ENCODE measurements around the gene PRR7. TPM values are rescaled to one million over a fixed set of nuclear protein-coding genes. Genes with fewer than 3 reads are reported as not detected.

Gene PRR7
- total and polyA plus RNA-seq, 2 donors = 1.6 to 3.6 TPM

GRCh38 chr5:177447611-177448243 is 1.1 kb downstream of the PRR7 start:
- peak overlapping the region in 1 of 2 donors; percentile 71 for H3K4me3 ChIP-seq (ENCODE audit: low read length in 2 of 2)
- no peaks in the 10 kb centered on the region for H3K9me3 ChIP-seq (ENCODE audit: control insufficient read depth in 2 of 2, insufficient read depth in 1 of 2, low read length in 1 of 2)
- H3K27me3 ChIP-seq (ENCODE audit: control insufficient read depth in 2 of 2, insufficient read depth in 1 of 2, low read length in 1 of 2) = peaks cover 19 to 45% of the 10 kb centered on the region in 2 donors
- H3K36me3 ChIP-seq (ENCODE audit: control insufficient read depth in 2 of 2, insufficient read depth in 2 of 2, low read length in 1 of 2) = peaks cover 9 to 11% of the 10 kb centered on the region in 2 donors
- 8% methylated on average over 23 of the region's 23 CpGs for WGBS
- H3K4me1 ChIP-seq (ENCODE audit: control insufficient read depth in 2 of 2, insufficient read depth in 2 of 2, low read length in 2 of 2) = peaks cover 15 to 40% of the 10 kb centered on the region in 2 donors
- H3K27ac ChIP-seq (ENCODE audit: low read depth in 1 of 2, low read length in 1 of 2) = no peak overlapping the region
- no peak for DNase-seq (ENCODE audit: low read depth in 6 of 9, low spot score in 9 of 9)

- peaks cover 3 to 4% of the 10 kb centered on the region in 2 donors for H3K36me3 ChIP-seq (ENCODE audit: control insufficient read depth in 2 of 2, insufficient read depth in 2 of 2, low read length in 1 of 2)
- no peak overlapping the region for H3K4me3 ChIP-seq (ENCODE audit: low read length in 2 of 2)
- no peaks in the 10 kb centered on the region for H3K9me3 ChIP-seq (ENCODE audit: control insufficient read depth in 2 of 2, insufficient read depth in 1 of 2, low read length in 1 of 2)
- H3K27me3 ChIP-seq (ENCODE audit: control insufficient read depth in 2 of 2, insufficient read depth in 1 of 2, low read length in 1 of 2) = peaks cover 19 to 50% of the 10 kb centered on the region in 2 donors
- H3K27ac ChIP-seq (ENCODE audit: low read depth in 1 of 2, low read length in 1 of 2) = no peak overlapping the region
- peaks cover 15 to 46% of the 10 kb centered on the region in 2 donors for H3K4me1 ChIP-seq (ENCODE audit: control insufficient read depth in 2 of 2, insufficient read depth in 2 of 2, low read length in 2 of 2)
- WGBS = 88% methylated on average over 6 of the region's 6 CpGs
- DNase-seq (ENCODE audit: low read depth in 6 of 9, low spot score in 9 of 9) = no peak
Observed at GRCh38 chr5:177448244-177448950, 1.8 kb downstream of the PRR7 start.

- no peak for DNase-seq (ENCODE audit: low read depth in 6 of 9, low spot score in 9 of 9)
- Histone ChIP-seq H3K27ac (ENCODE audit: low read depth in 1 of 2, low read length in 1 of 2) (no peak overlapping the region), H3K9me3 (ENCODE audit: control insufficient read depth in 2 of 2, insufficient read depth in 1 of 2, low read length in 1 of 2) (no peaks in the 10 kb centered on the region), H3K4me1 (ENCODE audit: control insufficient read depth in 2 of 2, insufficient read depth in 2 of 2, low read length in 2 of 2) (peaks cover 24 to 54% of the 10 kb centered on the region in 2 donors), H3K36me3 (ENCODE audit: control insufficient read depth in 2 of 2, insufficient read depth in 2 of 2, low read length in 1 of 2) (no peaks in the 10 kb centered on the region), H3K27me3 (ENCODE audit: control insufficient read depth in 2 of 2, insufficient read depth in 1 of 2, low read length in 1 of 2) (peaks cover 19 to 59% of the 10 kb centered on the region in 2 donors), H3K4me3 (ENCODE audit: low read length in 2 of 2) (no peak overlapping the region)
- 94% methylated on average over 18 of the region's 18 CpGs for WGBS
Observed at GRCh38 chr5:177449140-177450061, 2.8 kb downstream of the PRR7 start.

GRCh38 chr5:177450667-177451424 is 4.2 kb downstream of the PRR7 start:
- Histone ChIP-seq H3K36me3 (ENCODE audit: control insufficient read depth in 2 of 2, insufficient read depth in 2 of 2, low read length in 1 of 2) (no peaks in the 10 kb centered on the region), H3K27ac (ENCODE audit: low read depth in 1 of 2, low read length in 1 of 2) (no peak overlapping the region), H3K4me3 (ENCODE audit: low read length in 2 of 2) (no peak overlapping the region), H3K4me1 (ENCODE audit: control insufficient read depth in 2 of 2, insufficient read depth in 2 of 2, low read length in 2 of 2) (peaks cover 18 to 45% of the 10 kb centered on the region in 2 donors), H3K27me3 (ENCODE audit: control insufficient read depth in 2 of 2, insufficient read depth in 1 of 2, low read length in 1 of 2) (peaks cover 19 to 59% of the 10 kb centered on the region in 2 donors), H3K9me3 (ENCODE audit: control insufficient read depth in 2 of 2, insufficient read depth in 1 of 2, low read length in 1 of 2) (no peaks in the 10 kb centered on the region)
- WGBS = 98% methylated on average over 10 of the region's 10 CpGs
- DNase-seq (ENCODE audit: low read depth in 6 of 9, low spot score in 9 of 9) = no peak

- no peak for DNase-seq (ENCODE audit: low read depth in 6 of 9, low spot score in 9 of 9)
- peaks cover 10 to 42% of the 10 kb centered on the region in 2 donors for H3K4me1 ChIP-seq (ENCODE audit: control insufficient read depth in 2 of 2, insufficient read depth in 2 of 2, low read length in 2 of 2)
- no peak overlapping the region for H3K27ac ChIP-seq (ENCODE audit: low read depth in 1 of 2, low read length in 1 of 2)
- H3K27me3 ChIP-seq (ENCODE audit: control insufficient read depth in 2 of 2, insufficient read depth in 1 of 2, low read length in 1 of 2) = peaks cover 13 to 46% of the 10 kb centered on the region in 2 donors
- no peaks in the 10 kb centered on the region for H3K9me3 ChIP-seq (ENCODE audit: control insufficient read depth in 2 of 2, insufficient read depth in 1 of 2, low read length in 1 of 2)
- no peak overlapping the region for H3K4me3 ChIP-seq (ENCODE audit: low read length in 2 of 2)
- H3K36me3 ChIP-seq (ENCODE audit: control insufficient read depth in 2 of 2, insufficient read depth in 2 of 2, low read length in 1 of 2) = peaks cover 7 to 13% of the 10 kb centered on the region in 2 donors
- 93% methylated on average over 17 of the region's 17 CpGs for WGBS
Observed at GRCh38 chr5:177452688-177453638, 6.3 kb downstream of the PRR7 start.

- Histone ChIP-seq H3K4me3 (ENCODE audit: low read length in 2 of 2) (peak overlapping the region; percentile 41 to 63), H3K36me3 (ENCODE audit: control insufficient read depth in 2 of 2, insufficient read depth in 2 of 2, low read length in 1 of 2) (peaks cover 17 to 23% of the 10 kb centered on the region in 2 donors), H3K27ac (ENCODE audit: low read depth in 1 of 2, low read length in 1 of 2) (no peak overlapping the region), H3K27me3 (ENCODE audit: control insufficient read depth in 2 of 2, insufficient read depth in 1 of 2, low read length in 1 of 2) (peaks cover 4 to 37% of the 10 kb centered on the region in 2 donors), H3K9me3 (ENCODE audit: control insufficient read depth in 2 of 2, insufficient read depth in 1 of 2, low read length in 1 of 2) (no peaks in the 10 kb centered on the region), H3K4me1 (ENCODE audit: control insufficient read depth in 2 of 2, insufficient read depth in 2 of 2, low read length in 2 of 2) (peaks cover 8 to 34% of the 10 kb centered on the region in 2 donors)
- peak in 2 of 9 donors; percentile 46 to 78 for DNase-seq (ENCODE audit: low read depth in 6 of 9, low spot score in 9 of 9)
- WGBS = 2% methylated on average over 31 of the region's 31 CpGs
Observed at GRCh38 chr5:177453852-177454396, 7.3 kb downstream of the PRR7 start.

GRCh38 chr5:177454397-177455035 is 7.9 kb downstream of the PRR7 start:
- DNase-seq (ENCODE audit: low read depth in 6 of 9, low spot score in 9 of 9) = peak in 7 of 9 donors; percentile 81 to 93 (median 89)
- Histone ChIP-seq H3K9me3 (ENCODE audit: control insufficient read depth in 2 of 2, insufficient read depth in 1 of 2, low read length in 1 of 2) (no peaks in the 10 kb centered on the region), H3K4me3 (ENCODE audit: low read length in 2 of 2) (peak overlapping the region; percentile 42 to 63), H3K27me3 (ENCODE audit: control insufficient read depth in 2 of 2, insufficient read depth in 1 of 2, low read length in 1 of 2) (peaks cover 0 to 31% of the 10 kb centered on the region in 2 donors), H3K27ac (ENCODE audit: low read depth in 1 of 2, low read length in 1 of 2) (peak overlapping the region; percentile 58 to 80), H3K36me3 (ENCODE audit: control insufficient read depth in 2 of 2, insufficient read depth in 2 of 2, low read length in 1 of 2) (peaks cover 22 to 28% of the 10 kb centered on the region in 2 donors), H3K4me1 (ENCODE audit: control insufficient read depth in 2 of 2, insufficient read depth in 2 of 2, low read length in 2 of 2) (peaks cover 8 to 34% of the 10 kb centered on the region in 2 donors)
- WGBS = under 1% methylated on average over 84 of the region's 84 CpGs
